Activated naive CD8-positive, alpha-beta T cell treated with anti-CD3 and anti-CD28 coated beads for 36 hours (primary cell): ENCODE measurements around the gene SF3A2. TPM values are rescaled to one million over a fixed set of nuclear protein-coding genes. Genes with fewer than 3 reads are reported as not detected.
A peak's percentile ranks its signal among the peaks of the same experiment; 100 is the strongest.

Experiments
- DNase-seq: peaks from one replicate; pipeline ENCODE4 v3.0.0; 2021
- H3K27ac Mint-ChIP-seq: one replicate; pipeline ENCODE4 v1.8.0; 2022; ENCODE audit warnings: mild to moderate bottlenecking, moderate library complexity, mixed read lengths
- H3K27me3 Mint-ChIP-seq: one replicate; pipeline ENCODE4 v1.8.0; 2022; ENCODE audit warnings: mild to moderate bottlenecking, mixed read lengths
- H3K36me3 Mint-ChIP-seq: one replicate; pipeline ENCODE4 v1.8.0; 2021; ENCODE audit warnings: mild to moderate bottlenecking, mixed read lengths
- H3K4me1 Mint-ChIP-seq: one replicate; pipeline ENCODE4 v1.8.0; 2021; ENCODE audit warnings: mixed read lengths
- H3K4me3 Mint-ChIP-seq: one replicate; pipeline ENCODE4 v1.8.0; 2022; ENCODE audit warnings: mild to moderate bottlenecking, moderate library complexity, mixed read lengths
- H3K9me3 Mint-ChIP-seq: one replicate; pipeline ENCODE4 v1.8.0; 2022; ENCODE audit warnings: mixed read lengths
- total RNA-seq, 2 experiments: library from RNA; stranded (reverse); gene quantifications; one replicate each; pipeline ENCODE4 v1.2.3, GENCODE V29; 2021

Gene SF3A2
- total RNA-seq, 2 experiments from 2014 or later = 160 to 162 TPM

- no peak for DNase-seq
- Mint-ChIP-seq H3K27me3 (no peaks in the 10 kb centered on the region), H3K9me3 (no peaks in the 10 kb centered on the region), H3K27ac (no peak overlapping the region), H3K36me3 (peaks cover 15% of the 10 kb centered on the region), H3K4me1 (peaks cover 5% of the 10 kb centered on the region), H3K4me3 (no peak overlapping the region)
Observed at GRCh38 chr19:2215281-2215751, 21.3 kb upstream of the SF3A2 start.

- no peaks in the 10 kb centered on the region for H3K9me3 Mint-ChIP-seq
- H3K27ac Mint-ChIP-seq = peak overlapping the region; percentile 8
- H3K27me3 Mint-ChIP-seq = no peaks in the 10 kb centered on the region
- peaks cover 14% of the 10 kb centered on the region for H3K36me3 Mint-ChIP-seq
- H3K4me1 Mint-ChIP-seq = peaks cover 5% of the 10 kb centered on the region
- H3K4me3 Mint-ChIP-seq = no peak overlapping the region
- DNase-seq = no peak
Observed at GRCh38 chr19:2216361-2217225, 20.0 kb upstream of the SF3A2 start.

- Mint-ChIP-seq H3K36me3 (peaks cover 9% of the 10 kb centered on the region), H3K4me1 (peaks cover 5% of the 10 kb centered on the region), H3K9me3 (no peaks in the 10 kb centered on the region), H3K4me3 (no peak overlapping the region), H3K27ac (no peak overlapping the region), H3K27me3 (no peaks in the 10 kb centered on the region)
- no peak for DNase-seq
Observed at GRCh38 chr19:2217591-2217990, 19.0 kb upstream of the SF3A2 start.

- H3K27me3 Mint-ChIP-seq = no peaks in the 10 kb centered on the region
- peaks cover 15% of the 10 kb centered on the region for H3K36me3 Mint-ChIP-seq
- H3K9me3 Mint-ChIP-seq = no peaks in the 10 kb centered on the region
- peaks cover 9% of the 10 kb centered on the region for H3K4me1 Mint-ChIP-seq
- H3K27ac Mint-ChIP-seq = no peak overlapping the region
- no peak for DNase-seq
- no peak overlapping the region for H3K4me3 Mint-ChIP-seq
Observed at GRCh38 chr19:2219726-2220125, 16.9 kb upstream of the SF3A2 start.

GRCh38 chr19:2221250-2221831 is 15.3 kb upstream of the SF3A2 start:
- Mint-ChIP-seq H3K27ac (no peak overlapping the region), H3K4me3 (no peak overlapping the region), H3K4me1 (peaks cover 6% of the 10 kb centered on the region), H3K27me3 (no peaks in the 10 kb centered on the region), H3K36me3 (peaks cover 13% of the 10 kb centered on the region), H3K9me3 (no peaks in the 10 kb centered on the region)
- DNase-seq = no peak

GRCh38 chr19:2221918-2222317 is 14.7 kb upstream of the SF3A2 start:
- Mint-ChIP-seq H3K4me3 (no peak overlapping the region), H3K4me1 (peaks cover 6% of the 10 kb centered on the region), H3K36me3 (peaks cover 13% of the 10 kb centered on the region), H3K27me3 (no peaks in the 10 kb centered on the region), H3K27ac (no peak overlapping the region), H3K9me3 (no peaks in the 10 kb centered on the region)
- DNase-seq = no peak

- Mint-ChIP-seq H3K4me1 (peaks cover 6% of the 10 kb centered on the region), H3K27ac (no peak overlapping the region), H3K9me3 (no peaks in the 10 kb centered on the region), H3K4me3 (no peak overlapping the region), H3K36me3 (peaks cover 17% of the 10 kb centered on the region), H3K27me3 (no peaks in the 10 kb centered on the region)
- no peak for DNase-seq
Observed at GRCh38 chr19:2223391-2223790, 13.2 kb upstream of the SF3A2 start.

- Mint-ChIP-seq H3K36me3 (peaks cover 19% of the 10 kb centered on the region), H3K4me1 (peaks cover 6% of the 10 kb centered on the region), H3K27ac (peak overlapping the region; percentile 46), H3K9me3 (no peaks in the 10 kb centered on the region), H3K4me3 (no peak overlapping the region), H3K27me3 (no peaks in the 10 kb centered on the region)
- no peak for DNase-seq
Observed at GRCh38 chr19:2223959-2224358, 12.7 kb upstream of the SF3A2 start.

- no peak for DNase-seq
- no peaks in the 10 kb centered on the region for H3K27me3 Mint-ChIP-seq
- peaks cover 19% of the 10 kb centered on the region for H3K36me3 Mint-ChIP-seq
- no peaks in the 10 kb centered on the region for H3K9me3 Mint-ChIP-seq
- peaks cover 6% of the 10 kb centered on the region for H3K4me1 Mint-ChIP-seq
- H3K27ac Mint-ChIP-seq = peak overlapping the region; percentile 10
- no peak overlapping the region for H3K4me3 Mint-ChIP-seq
Observed at GRCh38 chr19:2224754-2225349, 11.8 kb upstream of the SF3A2 start.

GRCh38 chr19:2225415-2226050 is 11.1 kb upstream of the SF3A2 start:
- H3K27ac Mint-ChIP-seq = peak overlapping the region; percentile 34
- H3K36me3 Mint-ChIP-seq = peaks cover 18% of the 10 kb centered on the region
- H3K9me3 Mint-ChIP-seq = no peaks in the 10 kb centered on the region
- H3K4me3 Mint-ChIP-seq = no peak overlapping the region
- no peak for DNase-seq
- H3K4me1 Mint-ChIP-seq = peaks cover 6% of the 10 kb centered on the region
- H3K27me3 Mint-ChIP-seq = no peaks in the 10 kb centered on the region

GRCh38 chr19:2226051-2226839 is 10.4 kb upstream of the SF3A2 start:
- H3K27me3 Mint-ChIP-seq = no peaks in the 10 kb centered on the region
- no peaks in the 10 kb centered on the region for H3K9me3 Mint-ChIP-seq
- H3K27ac Mint-ChIP-seq = peak overlapping the region; percentile 34
- H3K4me3 Mint-ChIP-seq = no peak overlapping the region
- peaks cover 6% of the 10 kb centered on the region for H3K4me1 Mint-ChIP-seq
- DNase-seq = no peak
- peaks cover 18% of the 10 kb centered on the region for H3K36me3 Mint-ChIP-seq

- no peaks in the 10 kb centered on the region for H3K9me3 Mint-ChIP-seq
- peaks cover 6% of the 10 kb centered on the region for H3K4me1 Mint-ChIP-seq
- no peak for DNase-seq
- no peak overlapping the region for H3K27ac Mint-ChIP-seq
- peaks cover 18% of the 10 kb centered on the region for H3K36me3 Mint-ChIP-seq
- no peak overlapping the region for H3K4me3 Mint-ChIP-seq
- H3K27me3 Mint-ChIP-seq = no peaks in the 10 kb centered on the region
Observed at GRCh38 chr19:2226840-2227360, 9.7 kb upstream of the SF3A2 start.

- H3K36me3 Mint-ChIP-seq = peaks cover 18% of the 10 kb centered on the region
- no peaks in the 10 kb centered on the region for H3K27me3 Mint-ChIP-seq
- DNase-seq = no peak
- peaks cover 8% of the 10 kb centered on the region for H3K4me1 Mint-ChIP-seq
- H3K27ac Mint-ChIP-seq = no peak overlapping the region
- no peak overlapping the region for H3K4me3 Mint-ChIP-seq
- H3K9me3 Mint-ChIP-seq = no peaks in the 10 kb centered on the region
Observed at GRCh38 chr19:2227415-2228156, 9.0 kb upstream of the SF3A2 start.
